Chondrocyte (in vitro differentiated cells): ENCODE data around the gene KCNK18. TPM values are rescaled to one million over a fixed set of nuclear protein-coding genes. Genes with fewer than 3 reads are reported as not detected.

Experiments
- DNase-seq: peaks from one replicate; pipeline ENCODE4 v3.0.0; 2021; ENCODE audit warnings: mixed read lengths, low spot score
- H3K27ac Mint-ChIP-seq: one replicate; pipeline ENCODE4 v1.8.0; 2021; ENCODE audit warnings: mild to moderate bottlenecking, moderate library complexity, mixed read lengths; ENCODE audit not compliant: unreplicated experiment
- H3K27me3 Mint-ChIP-seq: 2 replicates; pipeline ENCODE4 v1.8.0; 2021; ENCODE audit warnings: low read depth, mixed read lengths
- H3K36me3 Mint-ChIP-seq: 2 replicates; pipeline ENCODE4 v1.8.0; 2021; ENCODE audit warnings: low read depth, mixed read lengths
- H3K4me1 Mint-ChIP-seq: 2 replicates; pipeline ENCODE4 v1.8.0; 2021; ENCODE audit warnings: low read depth, mild to moderate bottlenecking, mixed read lengths
- H3K4me3 Mint-ChIP-seq: one replicate; pipeline ENCODE4 v1.8.0; 2021; ENCODE audit warnings: mild to moderate bottlenecking, moderate library complexity, mixed read lengths; ENCODE audit not compliant: unreplicated experiment
- H3K9me3 Mint-ChIP-seq: 2 replicates; pipeline ENCODE4 v1.8.0; 2021; ENCODE audit warnings: low read depth, mixed read lengths
- CTCF ChIP-seq: fragments of 200-600 bp; sonication (generic); IDR thresholded peaks from 2 replicates; pipeline ENCODE4 v1.5.0; 2021; ENCODE audit warnings: antibody characterized with exemption, mild to moderate bottlenecking, moderate library complexity
- total RNA-seq: library from RNA; stranded (reverse); gene quantifications from 3 replicates; pipeline ENCODE4 v1.2.1, GENCODE V29; 2021

The KCNK18 gene
- total RNA-seq, 1 donor from 2014 or later = not detected

GRCh38 chr10:117222552-117222951 lies 25.3 kb downstream of the KCNK18 start:
- Mint-ChIP-seq H3K27me3 (peaks cover 32% of the 10 kb centered on the region), H3K4me1 (peaks cover under 1% of the 10 kb centered on the region), H3K27ac (no peak overlapping the region), H3K36me3 (no peaks in the 10 kb centered on the region), H3K4me3 (no peak overlapping the region), H3K9me3 (no peaks in the 10 kb centered on the region)
- no peak for DNase-seq
- TF ChIP-seq CTCF = no peak

- Mint-ChIP-seq H3K4me3 (no peak overlapping the region), H3K9me3 (no peaks in the 10 kb centered on the region), H3K4me1 (no peaks in the 10 kb centered on the region), H3K27me3 (peaks cover 32% of the 10 kb centered on the region), H3K27ac (no peak overlapping the region), H3K36me3 (no peaks in the 10 kb centered on the region)
- DNase-seq = no peak
- no peak for TF ChIP-seq CTCF
Observed at GRCh38 chr10:117222976-117223692, 25.8 kb downstream of the KCNK18 start.

- Mint-ChIP-seq H3K4me1 (no peaks in the 10 kb centered on the region), H3K36me3 (no peaks in the 10 kb centered on the region), H3K9me3 (no peaks in the 10 kb centered on the region), H3K27me3 (peaks cover 35% of the 10 kb centered on the region), H3K4me3 (no peak overlapping the region), H3K27ac (no peak overlapping the region)
- DNase-seq = no peak
- no peak for TF ChIP-seq CTCF
Observed at GRCh38 chr10:117223693-117224430, 26.6 kb downstream of the KCNK18 start.

- H3K9me3 Mint-ChIP-seq = no peaks in the 10 kb centered on the region
- peaks cover 42% of the 10 kb centered on the region for H3K27me3 Mint-ChIP-seq
- no peak overlapping the region for H3K4me3 Mint-ChIP-seq
Observed at GRCh38 chr10:117224881-117225280, 27.6 kb downstream of the KCNK18 start.

More at GRCh38 chr10:117224881-117225280, 27.6 kb downstream of the KCNK18 start:
- no peaks in the 10 kb centered on the region for H3K36me3 Mint-ChIP-seq
- TF ChIP-seq CTCF = no peak
- DNase-seq = no peak
- no peak overlapping the region for H3K27ac Mint-ChIP-seq
- H3K4me1 Mint-ChIP-seq = no peaks in the 10 kb centered on the region
